Measurements from ENCODE around the gene OR2W3.
"Not testable (repeated sequence)": the region's sequence is repeated elsewhere in the genome, so short reads cannot be mapped to it uniquely, and the experiment has no call there.

OR2W3 gene

DNA sequence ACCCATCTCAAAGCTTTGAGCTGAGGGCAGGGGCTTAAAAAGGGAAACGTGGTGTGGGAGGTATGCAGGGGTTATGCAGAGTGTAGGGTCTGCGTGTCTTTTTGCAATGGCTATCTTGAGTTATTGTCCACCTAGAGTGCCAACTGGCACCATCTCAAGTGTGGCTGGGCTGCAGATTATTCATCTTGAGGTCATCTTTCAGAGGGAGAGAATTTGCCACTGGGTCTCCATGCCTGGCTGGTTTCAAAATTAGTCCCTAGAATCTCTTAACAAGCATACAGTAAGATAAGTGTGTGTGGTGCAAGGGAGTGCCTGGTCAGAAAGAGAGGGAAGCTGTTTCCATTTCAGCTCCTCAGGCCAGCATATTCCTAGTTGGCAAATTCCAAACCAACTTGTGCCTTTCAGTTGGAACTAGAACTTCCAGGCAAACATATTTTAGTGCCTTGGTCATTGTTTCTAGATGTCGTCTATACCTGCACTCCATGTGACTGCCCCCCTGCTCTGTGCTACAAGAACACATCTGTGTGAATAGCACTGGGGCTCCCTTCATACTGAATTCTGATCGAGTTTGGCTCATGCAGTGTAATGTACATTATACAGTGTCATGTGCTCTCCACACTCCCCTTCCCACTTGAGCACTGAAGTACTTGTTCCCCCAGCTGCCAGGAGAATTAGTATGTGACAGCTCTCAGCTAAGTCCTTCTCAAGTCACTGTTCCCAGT is 19.7 kb downstream of the OR2W3 start:
- in situ Hi-C loops (cut with MboI; ENCODE audit: low sequenced_read_pairs), result no loop called here

DNA sequence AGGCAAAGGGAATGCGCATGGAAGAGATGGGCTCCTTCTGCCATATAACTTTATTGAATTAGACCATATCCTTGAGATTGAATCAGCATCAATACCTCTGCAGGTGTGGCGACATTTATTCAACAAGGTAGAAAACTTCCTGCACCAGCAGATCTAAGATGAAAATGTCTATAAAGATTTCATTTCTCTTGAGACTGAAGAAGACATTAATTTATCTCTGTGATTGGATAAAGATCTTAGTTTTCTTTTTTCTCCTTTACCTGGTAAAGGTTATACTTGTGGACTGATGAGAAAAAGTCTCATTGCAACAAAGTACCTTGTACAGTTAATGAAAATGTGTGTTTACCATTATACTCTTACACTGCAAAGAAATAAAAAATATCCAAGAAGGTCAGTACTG is 24.6 kb downstream of the OR2W3 start, which contains the start of gene OR2T8:
Gene OR2T8 (plus strand): TSS at position 301 of the 400 bp plus-strand sequence. CDS start 766 bp downstream, outside the sequence.
- in situ Hi-C loops (cut with MboI; ENCODE audit: low sequenced_read_pairs), result no loop called here

DNA sequence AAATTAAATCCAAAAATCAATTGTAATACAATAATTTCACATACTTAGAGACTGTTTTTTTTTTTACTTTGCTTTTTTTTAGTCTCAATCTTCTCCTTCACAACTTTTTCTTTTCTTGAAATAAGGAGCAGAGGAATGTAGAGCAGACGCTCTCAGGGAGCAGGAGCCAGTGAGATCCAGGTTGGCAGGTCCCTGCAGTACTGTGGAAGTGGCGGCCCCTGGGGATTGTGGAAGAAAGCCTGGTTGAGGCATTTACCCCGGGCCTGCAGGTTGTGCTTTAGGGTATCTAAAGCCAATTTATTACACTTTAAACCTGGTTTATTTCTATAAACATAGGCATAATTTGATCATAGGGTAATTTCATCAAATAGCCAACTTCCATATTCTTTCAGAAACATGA is 28.6 kb downstream of the OR2W3 start:
- in situ Hi-C loops (cut with MboI; ENCODE audit: low sequenced_read_pairs), result no loop called here

DNA sequence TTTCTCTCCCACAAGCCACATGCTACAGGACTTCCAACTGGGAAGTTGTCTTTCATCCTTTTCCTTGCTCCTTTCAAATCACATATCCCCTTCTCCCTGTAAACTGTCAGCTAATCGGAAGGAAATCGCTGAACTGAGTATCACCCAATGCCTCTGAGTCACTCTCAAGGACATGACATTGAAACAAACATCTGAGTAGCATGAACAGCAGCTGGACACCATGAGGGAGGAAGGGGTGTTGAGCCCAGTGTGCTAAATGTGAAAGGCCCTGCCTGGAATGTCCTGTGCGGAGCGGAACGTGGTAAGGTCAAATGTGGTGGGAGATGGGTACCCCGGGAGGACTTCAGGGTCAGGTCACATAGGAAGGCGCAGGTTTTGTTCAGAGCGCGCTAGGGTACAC is 29.5 kb downstream of the OR2W3 start, which contains the start of gene OR2AJ1:
Gene OR2AJ1 (plus strand): TSS at position 22 of the 400 bp plus-strand sequence. CDS start 8,880 bp downstream, outside the sequence.
- in situ Hi-C loops (cut with MboI; ENCODE audit: low sequenced_read_pairs), result no loop called here

DNA sequence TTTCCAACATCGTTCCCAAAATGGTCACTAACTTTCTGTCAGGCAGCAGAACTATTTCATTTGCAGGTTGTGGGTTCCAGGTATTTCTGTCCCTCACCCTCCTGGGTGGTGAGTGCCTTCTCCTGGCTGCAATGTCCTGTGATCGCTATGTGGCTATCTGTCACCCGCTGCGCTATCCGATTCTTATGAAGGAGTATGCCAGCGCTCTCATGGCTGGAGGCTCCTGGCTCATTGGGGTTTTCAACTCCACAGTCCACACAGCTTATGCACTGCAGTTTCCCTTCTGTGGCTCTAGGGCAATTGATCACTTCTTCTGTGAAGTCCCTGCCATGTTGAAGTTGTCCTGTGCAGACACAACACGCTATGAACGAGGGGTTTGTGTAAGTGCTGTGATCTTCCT is 38.6 kb downstream of the OR2W3 start:
- in situ Hi-C loops (cut with MboI; ENCODE audit: low sequenced_read_pairs), result no loop called here

DNA sequence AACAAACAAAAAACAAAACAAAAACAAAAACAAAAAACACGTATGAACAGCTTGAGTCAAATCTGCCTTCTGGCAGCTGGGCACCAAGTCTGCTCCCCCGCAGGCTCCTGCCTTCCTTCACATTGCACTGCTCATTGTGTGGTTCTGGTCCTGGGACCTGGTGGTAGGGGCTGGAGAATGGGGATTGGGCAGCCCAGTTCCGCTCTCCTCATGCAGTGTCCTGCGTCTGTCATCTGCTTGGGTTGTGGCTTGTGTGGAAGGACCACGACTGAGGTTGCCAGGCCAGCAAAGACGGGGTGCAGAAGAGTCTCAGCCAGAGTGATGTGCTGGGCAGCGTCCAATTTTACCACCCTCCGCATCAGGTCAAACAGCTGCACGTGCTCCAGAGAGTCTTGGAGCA is 40.4 kb downstream of the OR2W3 start:
- in situ Hi-C loops (cut with MboI; ENCODE audit: low sequenced_read_pairs), result no loop called here

DNA sequence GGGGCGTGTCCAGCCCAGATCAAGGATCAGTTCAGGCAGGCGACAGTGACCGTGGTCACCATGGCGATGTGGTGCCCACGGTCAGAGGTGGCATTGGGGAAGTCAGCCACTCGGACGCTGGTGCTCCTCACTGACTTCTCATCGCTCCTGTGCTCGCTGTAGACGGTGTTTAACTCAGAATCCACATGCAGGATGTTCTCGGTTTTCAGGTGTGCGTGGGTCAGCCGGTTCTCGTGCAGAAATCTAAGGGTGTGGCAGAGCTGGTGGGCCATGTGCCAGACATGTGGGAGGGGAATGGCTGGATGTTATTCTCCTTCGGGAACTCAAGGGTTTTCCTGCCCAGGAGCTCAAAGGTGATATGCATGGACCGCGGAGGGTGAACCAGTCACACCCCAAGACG is 41.0 kb downstream of the OR2W3 start:
- in situ Hi-C loops (cut with MboI; ENCODE audit: low sequenced_read_pairs), result no loop called here

DNA sequence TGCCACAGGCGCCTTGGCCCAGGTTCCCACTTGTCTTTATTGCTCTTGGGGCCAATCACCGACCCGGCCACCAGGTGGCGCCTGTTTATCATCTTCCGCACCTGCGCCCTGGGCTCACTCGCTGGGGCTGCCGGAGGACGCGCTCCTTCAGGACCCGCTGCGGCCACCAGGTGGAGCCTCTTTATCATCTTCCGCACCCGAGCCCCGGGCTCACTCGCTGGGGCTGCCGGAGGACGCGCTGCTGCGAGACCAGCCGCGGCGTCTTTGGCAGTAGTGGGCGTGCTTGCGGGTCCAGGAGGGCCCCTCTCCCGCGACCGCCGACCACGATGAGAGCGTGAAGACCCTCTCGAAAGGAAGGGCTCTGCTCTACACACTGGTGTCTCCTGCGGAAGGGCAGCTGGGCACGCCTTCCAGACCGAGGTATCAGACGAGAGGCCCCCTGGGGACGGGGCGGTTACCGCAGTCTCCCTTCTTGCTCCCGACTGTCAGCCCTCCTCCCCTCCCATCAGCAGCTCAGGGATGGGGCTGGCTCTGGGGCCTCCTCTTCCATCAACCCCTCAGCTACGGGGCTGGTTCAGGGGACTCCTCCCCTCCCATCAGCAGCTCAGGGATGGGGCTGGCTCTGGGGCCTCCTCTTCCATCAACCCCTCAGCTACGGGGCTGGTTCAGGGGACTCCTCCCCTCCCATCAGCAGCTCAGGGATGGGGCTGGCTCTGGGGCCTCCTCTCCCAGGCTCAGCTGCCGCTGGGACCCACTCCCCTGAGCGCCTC is 41.8 kb downstream of the OR2W3 start:
- in situ Hi-C loops (cut with MboI; ENCODE audit: low sequenced_read_pairs), result not testable (repeated sequence)

DNA sequence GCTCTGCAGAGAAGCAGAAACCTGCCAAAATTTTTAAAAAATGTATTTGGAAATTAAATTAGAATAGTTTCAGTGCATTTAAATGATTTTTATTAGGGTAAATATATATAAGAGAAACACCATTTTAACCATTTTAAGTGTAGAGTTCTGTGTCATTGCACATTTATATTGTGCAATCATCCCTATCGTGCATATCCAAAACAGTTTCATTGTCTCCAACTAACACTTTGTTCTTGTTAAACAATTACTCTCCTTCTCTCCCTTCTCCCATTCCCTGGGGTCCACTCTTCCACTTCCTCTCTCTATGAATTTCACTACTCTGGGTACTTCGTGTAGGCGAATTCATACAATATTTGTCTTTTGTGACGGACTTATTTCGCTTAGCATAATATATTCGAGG is 47.2 kb downstream of the OR2W3 start:
- in situ Hi-C loops (cut with MboI; ENCODE audit: low sequenced_read_pairs), result no loop called here
